H4 (cell line): Measurements from ENCODE around the gene BMPR1A. TPM values are rescaled to one million over a fixed set of nuclear protein-coding genes. Genes with fewer than 3 reads are reported as not detected.

Source experiments
- DNase-seq: peaks from one replicate; pipeline ENCODE4 v3.0.0-alpha.2; 2015; ENCODE audit warnings: low spot score
- total RNA-seq: library from RNA; depleted of rRNA; stranded (reverse); fragments of >200 nt; shearing (Covaris generic); gene quantifications from 2 replicates; pipeline ENCODE4 v1.2.3, GENCODE V29; 2014

Gene BMPR1A
- total RNA-seq, 1 experiment from 2014 or later, result 29.3 TPM

GRCh38 chr10:86765548-86765947 lies 9.1 kb downstream of the BMPR1A start:
- no peak for DNase-seq

GRCh38 chr10:86768412-86769062 lies 12.1 kb downstream of the BMPR1A start:
- DNase-seq, result no peak

GRCh38 chr10:86769991-86770390 lies 13.6 kb downstream of the BMPR1A start:
- DNase-seq, result no peak

- no peak for DNase-seq
Observed at GRCh38 chr10:86770412-86770960, 14.1 kb downstream of the BMPR1A start.

GRCh38 chr10:86773498-86773897 lies 17.1 kb downstream of the BMPR1A start:
- no peak for DNase-seq

DNA sequence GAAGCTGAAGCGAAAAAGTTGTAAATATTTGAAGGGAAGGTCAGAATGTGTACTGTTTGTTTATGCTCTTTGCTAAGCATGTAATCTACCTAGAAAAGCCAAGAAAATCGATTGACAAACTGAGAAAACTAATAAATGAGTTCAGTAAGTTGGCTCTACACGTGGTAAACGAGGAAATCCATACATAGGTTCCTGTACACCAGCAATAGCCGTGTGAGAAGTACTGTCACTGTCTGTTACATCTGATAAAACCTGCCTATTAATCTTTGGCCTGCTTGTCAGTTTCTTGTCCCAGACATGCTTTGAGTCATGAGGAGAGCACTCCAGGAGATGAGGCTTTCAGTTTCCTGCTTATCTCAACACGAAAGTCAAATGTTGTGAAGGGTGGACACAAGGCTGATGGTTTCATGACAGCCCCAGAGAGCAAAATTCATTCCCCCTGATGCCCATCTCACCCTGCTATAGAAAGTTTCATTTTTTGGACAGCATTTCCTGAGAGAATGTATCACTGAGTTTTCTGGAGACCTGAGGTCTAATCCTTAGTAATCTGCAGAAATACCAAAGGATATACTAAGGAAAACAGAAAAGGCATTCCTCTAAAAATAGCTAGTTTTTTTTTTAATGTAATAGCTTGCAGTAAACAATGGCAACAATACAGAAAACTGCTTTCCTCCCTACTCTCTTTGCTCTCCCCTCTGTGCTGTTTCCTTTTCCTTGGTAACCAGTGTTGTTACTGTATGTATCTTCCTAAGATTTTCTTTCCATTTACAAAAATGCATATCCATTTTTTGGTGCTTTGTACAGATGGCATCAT lies 18.8 kb downstream of the BMPR1A start:
- no peak for DNase-seq

- no peak for DNase-seq
Observed at GRCh38 chr10:86775870-86776180, 19.4 kb downstream of the BMPR1A start.

- peak; percentile 35 for DNase-seq
Observed at GRCh38 chr10:86779220-86780017, 23.0 kb downstream of the BMPR1A start.

DNA sequence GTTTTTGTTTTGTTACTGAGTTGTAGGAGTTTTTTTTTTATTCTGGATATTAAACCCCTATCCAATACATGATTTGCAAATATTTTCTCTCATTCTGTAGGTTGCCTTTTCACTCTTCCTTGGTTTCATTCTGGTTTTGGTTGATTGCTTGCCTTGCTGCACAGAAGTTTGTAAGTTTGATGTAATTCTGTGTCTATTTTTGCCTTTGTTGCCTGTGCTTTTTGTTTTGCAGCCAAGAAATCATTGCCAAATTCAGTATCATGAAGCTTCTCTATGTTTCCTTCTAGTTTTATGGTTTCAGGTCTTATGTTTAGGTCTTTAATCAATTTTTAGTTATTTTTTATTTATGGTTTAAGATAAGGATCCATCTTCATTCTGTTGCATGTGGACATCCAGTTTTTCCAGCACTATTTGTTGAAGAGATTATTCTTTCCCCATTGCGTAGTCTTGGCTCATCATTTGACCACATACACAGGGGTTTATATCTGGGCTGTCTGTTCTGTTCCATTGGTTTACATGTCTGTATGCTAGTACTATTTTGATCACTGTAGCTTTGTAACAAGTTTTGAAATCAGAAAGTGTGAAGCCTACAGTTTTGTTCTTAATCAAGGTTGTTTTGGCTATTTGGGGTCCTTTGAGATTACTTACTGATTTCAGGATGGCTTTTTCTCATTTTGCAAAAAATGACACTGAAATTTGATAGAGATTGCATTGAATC lies 26.4 kb downstream of the BMPR1A start:
- DNase-seq, result no peak

- DNase-seq, result no peak
Observed at GRCh38 chr10:86785037-86785436, 28.6 kb downstream of the BMPR1A start.

DNA sequence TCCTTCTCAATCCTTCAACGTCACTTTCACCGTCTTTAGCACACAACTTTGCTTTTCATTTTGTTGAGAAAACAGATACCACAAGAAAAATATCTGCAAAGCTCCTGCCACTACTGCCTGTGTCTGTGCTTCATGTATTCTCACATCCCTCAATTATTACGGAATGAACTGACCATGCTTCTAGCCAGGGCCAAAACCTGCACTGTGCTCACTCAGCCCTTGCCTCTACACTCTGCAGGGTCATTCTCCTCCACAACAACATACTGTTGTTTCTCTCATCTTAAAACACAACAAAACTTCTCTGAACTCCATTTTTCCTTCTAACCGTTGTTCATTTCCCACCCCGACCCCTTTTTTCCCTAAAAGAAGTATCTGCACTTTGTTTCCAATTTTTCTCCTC lies 29.5 kb downstream of the BMPR1A start:
- no peak for DNase-seq

DNA sequence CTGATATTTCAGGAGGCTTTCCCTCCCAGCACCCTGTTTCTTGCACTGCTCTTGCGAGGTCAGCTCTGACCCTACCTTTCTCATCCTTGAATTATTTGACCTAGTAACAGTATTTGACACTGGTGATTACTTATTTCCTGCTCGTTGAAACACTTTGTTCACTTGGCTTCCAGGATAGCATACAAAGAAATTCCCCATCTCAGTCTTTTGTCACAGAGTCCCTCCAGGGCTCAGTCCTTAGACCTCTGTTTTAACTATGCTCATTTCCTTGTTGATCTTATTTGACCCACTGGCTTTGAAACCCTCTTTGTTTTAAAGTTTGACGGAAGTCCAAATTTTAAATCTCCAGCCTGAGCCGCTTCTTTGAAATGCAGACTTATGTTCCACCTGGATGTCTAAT lies 29.9 kb downstream of the BMPR1A start:
- no peak for DNase-seq

GRCh38 chr10:86790394-86790793 lies 34.0 kb downstream of the BMPR1A start:
- no peak for DNase-seq

- DNase-seq, result no peak
Observed at GRCh38 chr10:86792461-86793167, 36.2 kb downstream of the BMPR1A start.

GRCh38 chr10:86793696-86794095 lies 37.3 kb downstream of the BMPR1A start:
- DNase-seq, result no peak

DNA sequence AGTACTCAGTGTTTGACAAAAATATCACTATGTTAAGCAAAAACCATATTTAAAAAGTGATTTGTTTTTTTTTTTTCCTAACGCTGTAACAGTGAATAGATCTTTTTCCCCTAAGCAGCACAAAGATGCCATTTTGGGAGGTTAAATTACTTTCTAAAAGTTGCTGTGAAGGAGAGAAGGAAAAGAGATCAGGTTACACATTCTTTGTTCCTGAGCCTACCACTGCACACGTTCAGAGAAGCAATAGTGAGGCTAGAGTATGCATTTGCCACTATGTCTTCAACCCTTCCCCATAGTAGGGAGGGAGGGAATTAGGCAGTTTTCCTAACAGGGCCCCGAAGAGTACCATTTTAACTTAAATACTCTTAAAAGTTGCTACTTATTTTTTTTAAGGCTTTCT lies 38.9 kb downstream of the BMPR1A start:
- peak; percentile 89 for DNase-seq

DNA sequence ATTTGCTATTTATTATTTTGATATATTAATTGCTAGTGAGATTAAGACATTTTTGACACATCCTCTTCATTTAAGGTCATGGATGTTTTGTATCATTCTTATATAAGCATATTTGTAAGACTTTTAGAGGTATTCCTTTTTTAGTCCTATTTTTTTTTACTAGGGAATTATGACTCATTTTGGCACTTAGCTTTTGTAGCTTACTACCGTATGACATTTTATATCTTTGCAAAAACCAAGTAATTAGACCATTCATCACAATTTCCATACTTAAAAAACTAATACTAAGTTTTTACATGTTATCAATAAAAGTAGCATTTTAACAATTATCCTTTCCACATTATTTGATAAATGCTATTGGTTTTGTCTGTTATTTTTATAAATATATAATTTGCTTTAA lies 41.6 kb downstream of the BMPR1A start:
- no peak for DNase-seq

GRCh38 chr10:86798611-86799010 lies 42.2 kb downstream of the BMPR1A start:
- peak; percentile 50 for DNase-seq

- no peak for DNase-seq
Observed at GRCh38 chr10:86799188-86799845, 42.9 kb downstream of the BMPR1A start.

DNA sequence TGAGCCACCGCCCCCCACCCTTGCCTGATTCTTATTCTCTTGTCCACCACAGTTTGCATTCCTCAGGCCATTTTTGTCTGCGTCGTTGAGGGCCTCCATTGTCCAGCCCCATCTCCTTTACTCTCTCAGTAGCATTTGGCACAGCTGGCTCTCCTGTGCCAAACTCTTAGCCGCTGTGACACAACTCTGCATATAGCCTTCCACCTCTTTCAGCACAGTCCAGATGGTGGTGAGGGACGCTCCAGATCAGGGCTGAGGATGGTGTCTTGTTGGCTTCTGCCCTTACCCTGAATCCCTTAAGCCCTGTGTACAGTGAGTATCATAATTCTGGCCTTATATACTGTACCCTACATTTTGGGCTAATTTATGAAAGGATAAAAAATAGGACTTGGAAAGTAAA lies 45.6 kb downstream of the BMPR1A start:
- no peak for DNase-seq
